OCI-LY7 (cell line): ENCODE results near the gene NINL. TPM values are rescaled to one million over a fixed set of nuclear protein-coding genes. Genes with fewer than 3 reads are reported as not detected.

Experiments used
- BruUV-seq: library from RNA; stranded (reverse); fragments of 400-500 nt; replicated peaks from 2 replicates; lab custom pipeline; 2021; lab: Mats Ljungman, UMichigan
- CTCF ChIA-PET: fragments of 300-600 bp; sonication (Branson Sonifier 250); formaldehyde crosslinking; loops from one replicate; lab custom pipeline; 2022; ENCODE audit warnings: antibody characterized with exemption; ENCODE audit not compliant: unreplicated experiment; lab: Charles Lee
- POLR2A ChIA-PET: fragments of 300-600 bp; sonication (Branson Sonifier 250); formaldehyde crosslinking; loops from one replicate; lab custom pipeline; 2022; ENCODE audit warnings: antibody characterized with exemption; lab: Charles Lee
- DNase-seq: peaks from one replicate; pipeline ENCODE4 v3.0.0-alpha.2; 2015; ENCODE audit warnings: low spot score
- H2AFZ ChIP-seq: fragments of 200-600 bp; sonication (generic), shearing (Covaris generic); 2 replicates; pipeline ENCODE4 v1.6.1; 2014; ENCODE audit warnings: mild to moderate bottlenecking, antibody characterized with exemption, low read length, moderate library complexity
- H3K27ac ChIP-seq: fragments of 200-600 bp; sonication (generic); 2 replicates; pipeline ENCODE4 v1.5.1; 2014; ENCODE audit warnings: mixed run types, low read depth, mild to moderate bottlenecking, moderate library complexity, low read length, inconsistent platforms; ENCODE audit not compliant: poor library complexity, severe bottlenecking
- H3K36me3 ChIP-seq: fragments of 200-600 bp; sonication (generic); 2 replicates; pipeline ENCODE4 v1.6.1; 2014; ENCODE audit warnings: mild to moderate bottlenecking, antibody characterized with exemption, low read length, moderate library complexity, mixed read lengths; ENCODE audit not compliant: insufficient read depth
- H3K4me1 ChIP-seq: fragments of 200-600 bp; sonication (generic); 2 replicates; pipeline ENCODE4 v1.5.1; 2014; ENCODE audit warnings: mild to moderate bottlenecking, low read length; ENCODE audit not compliant: insufficient read depth, poor library complexity, severe bottlenecking
- H3K4me2 ChIP-seq: fragments of 200-600 bp; sonication (generic); 2 replicates; pipeline ENCODE4 v1.6.1; 2014; ENCODE audit warnings: mild to moderate bottlenecking, low read length
- H3K4me3 ChIP-seq: fragments of 200-600 bp; sonication (generic); 2 replicates; pipeline ENCODE4 v1.5.1; 2014; ENCODE audit warnings: mild to moderate bottlenecking, low read depth, low read length; ENCODE audit not compliant: poor library complexity, severe bottlenecking
- H3K79me2 ChIP-seq: fragments of 200-600 bp; sonication (generic); 2 replicates; pipeline ENCODE4 v1.6.1; 2016; ENCODE audit warnings: low read depth, mild to moderate bottlenecking, low read length, moderate library complexity, mixed read lengths; ENCODE audit not compliant: insufficient read depth
- H3K9me2 ChIP-seq: fragments of 200-600 bp; sonication (generic); 2 replicates; pipeline ENCODE4 v1.6.1; 2016; ENCODE audit warnings: mild to moderate bottlenecking, low read length, mixed read lengths; ENCODE audit not compliant: insufficient read depth
- H3K9me3 ChIP-seq: fragments of 200-600 bp; sonication (generic); 2 replicates; pipeline ENCODE4 v1.6.1; 2014; ENCODE audit warnings: mild to moderate bottlenecking, mixed run types, low read length, mixed read lengths
- H4K20me1 ChIP-seq: fragments of 200-600 bp; sonication (generic); 2 replicates; pipeline ENCODE4 v1.6.1; 2014; ENCODE audit warnings: mild to moderate bottlenecking, antibody characterized with exemption, low read length, moderate library complexity, mixed read lengths; ENCODE audit not compliant: insufficient read depth
- EZH2phosphoT487 ChIP-seq: fragments of 200-600 bp; sonication (generic); IDR thresholded peaks from 2 replicates; pipeline ENCODE4 v1.6.1; 2018; ENCODE audit warnings: low read depth, borderline replicate concordance, mild to moderate bottlenecking, mixed run types, antibody characterized with exemption, low read length, moderate library complexity, mixed read lengths
- intact Hi-C: fragments of 100-400 bp; cut with micrococcal nuclease; formaldehyde crosslinking; loops from one replicate; pipeline ENCODE4 v1.10.0; 2022; ENCODE audit not compliant: unreplicated experiment
- total RNA-seq, 2 experiments: library from RNA; depleted of rRNA in 1 of 2; stranded (reverse); fragments of >200 nt in 1 of 2; shearing (Covaris generic) in 1 of 2; gene quantifications; 2 replicates each; pipeline ENCODE4 v1.2.3, GENCODE V29; 2014 to 2022
- TF ChIP-seq, protein P1 (sequence below): fragments of 200-600 bp; sonication (generic); conservative IDR thresholded peaks from 2 replicates; pipeline ENCODE4 v1.5.1; 2014; ENCODE audit warnings: mild to moderate bottlenecking, antibody characterized with exemption, low read length, moderate library complexity, mixed read lengths

The NINL gene
- total RNA-seq, 2 experiments from 2014 or later, result 0.06 to 0.55 TPM

DNA sequence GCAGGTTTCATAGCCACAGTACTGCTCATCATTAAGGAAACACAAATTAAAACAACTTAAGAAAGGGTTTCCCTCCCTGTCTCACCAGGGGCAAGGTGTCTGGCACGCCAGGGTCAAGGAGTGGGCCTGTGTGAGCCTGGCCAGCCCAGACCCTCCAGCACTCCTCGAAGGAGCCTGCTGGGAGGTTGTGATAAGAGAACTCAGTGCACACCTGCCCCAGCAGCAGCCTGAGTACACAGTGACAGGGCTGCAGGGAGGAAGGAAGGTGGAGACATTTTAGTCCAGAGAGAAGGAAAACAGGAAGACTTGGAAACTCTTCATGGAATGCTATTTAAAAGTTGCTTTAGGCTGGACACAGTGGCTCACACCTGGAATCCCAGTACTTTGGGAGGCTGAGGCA lies 14.1 kb downstream of the NINL start:
- BruUV-seq, result no TSS peak
- Histone ChIP-seq H3K4me1 (no peaks in the 10 kb centered on the region), H3K9me2 (no peaks in the 10 kb centered on the region), H3K4me3 (no peak overlapping the region), H3K36me3 (no peaks in the 10 kb centered on the region), H3K27ac (no peak overlapping the region), H3K4me2 (no peak overlapping the region), H3K79me2 (no peaks in the 10 kb centered on the region), H2AFZ (no peak overlapping the region), H4K20me1 (no peaks in the 10 kb centered on the region), H3K9me3 (no peaks in the 10 kb centered on the region)
- CTCF ChIA-PET, result no interaction called here
- POLR2A ChIA-PET, result interaction anchor here (0.6 kb wide), 1 partner anchor 52 kb away, joined by 4 read pairs; no protein-coding TSS in a partner anchor
- no peak for DNase-seq
- intact Hi-C loops, result no loop called here
- TF ChIP-seq EZH2phosphoT487, result no peak
- TF ChIP-seq, protein P1, sequence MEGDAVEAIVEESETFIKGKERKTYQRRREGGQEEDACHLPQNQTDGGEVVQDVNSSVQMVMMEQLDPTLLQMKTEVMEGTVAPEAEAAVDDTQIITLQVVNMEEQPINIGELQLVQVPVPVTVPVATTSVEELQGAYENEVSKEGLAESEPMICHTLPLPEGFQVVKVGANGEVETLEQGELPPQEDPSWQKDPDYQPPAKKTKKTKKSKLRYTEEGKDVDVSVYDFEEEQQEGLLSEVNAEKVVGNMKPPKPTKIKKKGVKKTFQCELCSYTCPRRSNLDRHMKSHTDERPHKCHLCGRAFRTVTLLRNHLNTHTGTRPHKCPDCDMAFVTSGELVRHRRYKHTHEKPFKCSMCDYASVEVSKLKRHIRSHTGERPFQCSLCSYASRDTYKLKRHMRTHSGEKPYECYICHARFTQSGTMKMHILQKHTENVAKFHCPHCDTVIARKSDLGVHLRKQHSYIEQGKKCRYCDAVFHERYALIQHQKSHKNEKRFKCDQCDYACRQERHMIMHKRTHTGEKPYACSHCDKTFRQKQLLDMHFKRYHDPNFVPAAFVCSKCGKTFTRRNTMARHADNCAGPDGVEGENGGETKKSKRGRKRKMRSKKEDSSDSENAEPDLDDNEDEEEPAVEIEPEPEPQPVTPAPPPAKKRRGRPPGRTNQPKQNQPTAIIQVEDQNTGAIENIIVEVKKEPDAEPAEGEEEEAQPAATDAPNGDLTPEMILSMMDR, result no peak

DNA sequence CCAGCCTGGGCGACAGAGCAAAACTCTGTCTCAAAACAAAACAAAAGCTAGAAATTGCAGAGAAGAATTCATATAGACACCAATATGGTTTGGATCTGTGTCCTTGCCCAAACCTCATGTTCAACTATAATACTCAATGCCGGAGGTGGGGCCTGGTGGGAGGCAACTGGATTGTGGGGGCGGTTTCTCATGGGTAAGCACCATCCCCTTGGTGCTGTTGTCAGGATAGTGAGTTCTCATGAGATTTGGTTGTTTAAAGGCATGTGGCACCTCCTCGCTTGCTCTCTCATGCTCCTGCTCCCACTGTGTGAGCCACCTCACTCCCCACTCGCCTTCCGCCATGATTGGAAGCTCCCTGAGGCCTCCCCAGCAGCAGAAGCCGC lies 15.2 kb downstream of the NINL start:
- no peak overlapping the region for H3K27ac ChIP-seq
- no peak for DNase-seq
- intact Hi-C loops, result no loop called here
- no peaks in the 10 kb centered on the region for H3K36me3 ChIP-seq
- no peaks in the 10 kb centered on the region for H3K9me3 ChIP-seq
- no TSS peak for BruUV-seq
- no peaks in the 10 kb centered on the region for H4K20me1 ChIP-seq
- no peaks in the 10 kb centered on the region for H3K9me2 ChIP-seq
- H2AFZ ChIP-seq, result no peak overlapping the region
- CTCF ChIA-PET, result no interaction called here
- H3K4me3 ChIP-seq, result no peak overlapping the region
- H3K4me2 ChIP-seq, result no peak overlapping the region
- TF ChIP-seq, protein P1, result no peak
- no peak for TF ChIP-seq EZH2phosphoT487
- no peaks in the 10 kb centered on the region for H3K4me1 ChIP-seq
- POLR2A ChIA-PET, result no interaction called here
- no peaks in the 10 kb centered on the region for H3K79me2 ChIP-seq

DNA sequence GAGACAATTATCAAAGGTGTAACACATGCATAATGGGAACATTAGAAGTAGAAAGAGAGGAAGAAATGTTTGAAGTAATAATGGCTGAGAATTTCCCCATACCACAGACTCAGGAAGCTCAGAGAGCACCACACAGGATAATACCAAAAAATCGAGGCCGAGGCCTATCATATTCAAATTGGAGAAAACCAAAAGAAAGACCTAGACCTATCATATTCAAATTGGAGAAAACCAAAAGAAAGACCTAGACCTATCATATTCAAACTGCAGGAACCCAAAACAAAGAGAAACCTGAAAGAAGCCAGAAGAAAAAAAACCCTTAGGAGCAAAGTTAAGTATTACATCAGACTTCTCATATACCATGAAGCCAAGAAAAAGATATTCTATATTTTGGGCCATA lies 18.0 kb downstream of the NINL start:
- intact Hi-C loops, result no loop called here
- no peaks in the 10 kb centered on the region for H3K4me1 ChIP-seq
- H2AFZ ChIP-seq, result no peak overlapping the region
- DNase-seq, result no peak
- no peaks in the 10 kb centered on the region for H4K20me1 ChIP-seq
- no peak overlapping the region for H3K4me3 ChIP-seq
- no peak overlapping the region for H3K27ac ChIP-seq
- H3K36me3 ChIP-seq, result no peaks in the 10 kb centered on the region
- no peaks in the 10 kb centered on the region for H3K79me2 ChIP-seq
- POLR2A ChIA-PET, result interaction anchor here (0.7 kb wide), 1 partner anchor 19 kb away, joined by 4 read pairs; no protein-coding TSS in a partner anchor
- no peak overlapping the region for H3K4me2 ChIP-seq
- TF ChIP-seq, protein P1, result no peak
- no peak for TF ChIP-seq EZH2phosphoT487
- no peaks in the 10 kb centered on the region; the same call in 1 of the 2 replicates for H3K9me2 ChIP-seq
- BruUV-seq, result no TSS peak
- CTCF ChIA-PET, result no interaction called here
- peaks cover 7% of the 10 kb centered on the region; the same call in 1 of the 2 replicates for H3K9me3 ChIP-seq
